SH-SY5Y (cell line): ENCODE data around the gene UBE3B.

Experiments used
- GATA2 ChIP-seq: IDR thresholded peaks from 2 replicates; pipeline ENCODE4 v1.6.1; 2011; ENCODE audit warnings: mild to moderate bottlenecking, low read depth, low read length
- GATA3 ChIP-seq: IDR thresholded peaks from 2 replicates; pipeline ENCODE4 v1.6.1; 2011; ENCODE audit warnings: low read depth, mild to moderate bottlenecking, low read length, moderate library complexity

Gene UBE3B

GRCh38 chr12:109583733-109584132 lies 106.3 kb downstream of the UBE3B start:
- TF ChIP-seq GATA2: no peak
- TF ChIP-seq GATA3: no peak
